ENCODE data around the gene SRGAP2. TPM values are rescaled to one million over a fixed set of nuclear protein-coding genes. Genes with fewer than 3 reads are reported as not detected.

Gene SRGAP2
- 18.8 to 30.9 TPM (median 26.3 TPM) in 5 replicates for total RNA-seq (2022; extraction: Qiagen RNA extraction; ENCODE audit: low read depth)

GRCh38 chr1:206203364-206204158, at the start of gene SRGAP2:
SRGAP2 (plus strand) TSS chr1:206203541; CDS start chr1:206205971, 2,430 bp downstream.

GRCh38 chr1:206202789-206203363, 465 bp upstream of the SRGAP2 start, which contains the start of gene FAM72A:
FAM72A (minus strand) TSS chr1:206202839; CDS start chr1:206202025, 814 bp downstream.

Other genes with a start within 250 kb of the SRGAP2 start
- gene RAB7B, start 200.1 kb upstream of the SRGAP2 start, total RNA-seq (2022; extraction: Qiagen RNA extraction; ENCODE audit: low read depth), result 1.4 to 2.9 TPM (median 1.8 TPM) in 5 replicates
- not detected in 5 replicates for gene CTSE, start 179.6 kb upstream of the SRGAP2 start, total RNA-seq (2022; extraction: Qiagen RNA extraction; ENCODE audit: low read depth)
- not detected in 5 replicates for gene RHEX, start 150.4 kb upstream of the SRGAP2 start, total RNA-seq (2022; extraction: Qiagen RNA extraction; ENCODE audit: low read depth)
- gene AVPR1B, start 86.2 kb upstream of the SRGAP2 start, total RNA-seq (2022; extraction: Qiagen RNA extraction; ENCODE audit: low read depth), result not detected in 5 replicates
- gene FAM72A, start 702 bp upstream of the SRGAP2 start, total RNA-seq (2022; extraction: Qiagen RNA extraction; ENCODE audit: low read depth), result 9.0 to 13.7 TPM (median 12.6 TPM) in 5 replicates